ENCODE data around the gene LCMT1.

Gene LCMT1

GRCh38 chr16:25066426-25066746, 45.2 kb upstream of the LCMT1 start:
- TF ChIP-seq CTCF (IDR thresholded peaks at IDR 0.05; ENCODE audit: insufficient read depth, low read length, missing control alignments): no peak
- no peak for DNase-seq (ENCODE audit: low read depth, low spot score)
- CTCF ChIA-PET: interaction anchor here (0.9 to 1.7 kb wide), 5 partner anchors 11 to 167 kb away, joined by 3 to 4 read pairs (median 4); partner anchors contain the start of gene LCMT1
- POLR2A ChIA-PET: interaction anchor here (0.6 to 0.8 kb wide), 3 partner anchors 11 to 43 kb away, joined by 3 to 8 read pairs (median 3); no protein-coding TSS in a partner anchor
- H3K4me3 ChIP-seq (ENCODE audit: low read depth, low read length): peak overlapping the region; percentile 72

GRCh38 chr16:25066747-25067631, 44.6 kb upstream of the LCMT1 start:
- DNase-seq (ENCODE audit: low read depth, low spot score): no peak
- no peak for TF ChIP-seq CTCF (IDR thresholded peaks at IDR 0.05; ENCODE audit: insufficient read depth, low read length, missing control alignments)
- ChIA-PET POLR2A (interaction anchor here (0.6 to 0.8 kb wide), 3 partner anchors 10 to 43 kb away, joined by 3 to 8 read pairs (median 3); no protein-coding TSS in a partner anchor), CTCF (interaction anchor here (0.7 to 1.7 kb wide), 6 partner anchors 12 to 167 kb away, joined by 3 to 4 read pairs (median 4); partner anchors contain the start of gene LCMT1)
- H3K4me3 ChIP-seq (ENCODE audit: low read depth, low read length): peak overlapping the region; percentile 72

- no peak for DNase-seq (ENCODE audit: low read depth, low spot score)
- ChIA-PET POLR2A (no interaction called here), CTCF (no interaction called here)
- no peak overlapping the region for H3K4me3 ChIP-seq (ENCODE audit: low read depth, low read length)
- no peak for TF ChIP-seq CTCF (IDR thresholded peaks at IDR 0.05; ENCODE audit: insufficient read depth, low read length, missing control alignments)
Measured at GRCh38 chr16:25073854-25074253, 37.7 kb upstream of the LCMT1 start.

GRCh38 chr16:25078386-25078978, 33.1 kb upstream of the LCMT1 start:
- TF ChIP-seq CTCF (IDR thresholded peaks at IDR 0.05; ENCODE audit: insufficient read depth, low read length, missing control alignments): no peak
- POLR2A ChIA-PET: no interaction called here
- H3K4me3 ChIP-seq (ENCODE audit: low read depth, low read length): no peak overlapping the region
- CTCF ChIA-PET: interaction anchor here (1.3 kb wide), 1 partner anchor 13 kb away, joined by 3 read pairs; no protein-coding TSS in a partner anchor
- DNase-seq (ENCODE audit: low read depth, low spot score): no peak

- no peak overlapping the region for H3K4me3 ChIP-seq (ENCODE audit: low read depth, low read length)
- CTCF ChIA-PET: interaction anchor here (1.1 to 1.3 kb wide), 2 partner anchors 11 to 24 kb away, joined by 3 read pairs; no protein-coding TSS in a partner anchor
- POLR2A ChIA-PET: no interaction called here
- no peak for DNase-seq (ENCODE audit: low read depth, low spot score)
- no peak for TF ChIP-seq CTCF (IDR thresholded peaks at IDR 0.05; ENCODE audit: insufficient read depth, low read length, missing control alignments)
Measured at GRCh38 chr16:25079637-25080378, 31.7 kb upstream of the LCMT1 start.

Measured in AG04449 (cell line).